GM19467 (cell line): ENCODE data around the gene TCL1A.
"Not testable (repeated sequence)": the region's sequence is repeated elsewhere in the genome, so short reads cannot be mapped to it uniquely, and the experiment has no call there.

ENCODE experiments used
- ATAC-seq: cut with Tn5 transposase; IDR thresholded peaks from one replicate; pipeline ENCODE4 v1.9.1; 2021; ENCODE audit warnings: mild to moderate bottlenecking, moderate library complexity; ENCODE audit not compliant: unreplicated experiment

The TCL1A gene, protein sequence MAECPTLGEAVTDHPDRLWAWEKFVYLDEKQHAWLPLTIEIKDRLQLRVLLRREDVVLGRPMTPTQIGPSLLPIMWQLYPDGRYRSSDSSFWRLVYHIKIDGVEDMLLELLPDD

DNA sequence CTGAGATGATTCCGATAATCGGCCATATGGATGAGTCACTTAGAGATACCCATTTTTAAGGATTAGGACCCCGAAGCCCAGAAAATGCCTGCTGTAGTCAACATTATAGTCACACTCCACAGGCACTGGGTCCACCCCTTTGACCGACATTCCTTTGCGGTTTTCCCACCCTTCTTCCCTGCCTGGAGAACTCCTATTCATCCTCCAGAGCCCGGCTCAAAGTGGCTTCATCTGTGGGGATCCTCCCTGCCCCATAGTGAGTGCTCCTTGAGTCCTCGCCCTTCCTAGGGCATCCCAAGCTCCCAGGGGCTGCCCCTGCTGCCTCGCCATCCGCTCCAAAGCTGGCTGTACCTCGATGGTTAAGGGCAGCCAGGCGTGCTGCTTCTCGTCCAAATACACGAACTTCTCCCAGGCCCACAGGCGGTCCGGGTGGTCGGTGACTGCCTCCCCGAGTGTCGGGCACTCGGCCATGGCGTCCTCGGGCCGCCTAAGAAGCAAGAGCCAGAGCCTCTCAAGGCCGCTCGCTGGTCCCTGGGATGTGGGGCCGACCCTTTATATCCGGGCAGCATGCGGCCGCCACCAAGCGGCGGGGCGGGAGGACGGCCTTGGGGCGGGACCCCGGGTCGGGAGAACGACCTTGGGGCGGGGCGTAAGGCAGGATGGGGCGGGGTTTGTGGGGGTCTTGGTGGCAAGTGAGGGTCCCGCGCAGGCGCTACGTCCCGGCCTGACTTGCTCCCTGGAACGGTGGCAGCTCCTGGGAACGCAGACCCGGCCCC lies at the start of gene TCL1A:
TCL1A (minus strand) TSS at position 530 of the 776 bp plus-strand sequence; CDS start at position 471, 59 bp downstream.
- ATAC-seq: peak; percentile 73

DNA sequence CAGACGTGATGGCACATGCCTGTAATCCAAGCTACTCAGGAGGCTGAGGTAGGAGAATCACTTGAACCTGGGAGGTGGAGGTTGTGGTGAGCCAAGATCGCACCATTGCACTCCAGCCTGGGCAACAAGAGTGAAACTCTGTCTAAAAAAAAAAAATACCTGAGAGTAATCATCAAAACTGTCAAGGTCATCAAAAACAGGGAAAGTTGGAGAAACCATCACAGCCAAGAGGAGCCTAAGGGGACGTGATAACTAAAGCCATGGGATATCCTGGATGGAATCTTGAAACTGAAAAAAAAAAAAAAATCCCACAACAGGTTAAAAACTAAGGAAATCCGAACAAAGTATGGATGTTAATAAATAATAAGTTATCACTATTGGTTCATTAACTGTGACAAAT lies 49.1 kb upstream of the TCL1A start:
- ATAC-seq: not testable (repeated sequence)

- no peak for ATAC-seq
Measured at GRCh38 chr14:95761436-95761835, 47.5 kb upstream of the TCL1A start.

DNA sequence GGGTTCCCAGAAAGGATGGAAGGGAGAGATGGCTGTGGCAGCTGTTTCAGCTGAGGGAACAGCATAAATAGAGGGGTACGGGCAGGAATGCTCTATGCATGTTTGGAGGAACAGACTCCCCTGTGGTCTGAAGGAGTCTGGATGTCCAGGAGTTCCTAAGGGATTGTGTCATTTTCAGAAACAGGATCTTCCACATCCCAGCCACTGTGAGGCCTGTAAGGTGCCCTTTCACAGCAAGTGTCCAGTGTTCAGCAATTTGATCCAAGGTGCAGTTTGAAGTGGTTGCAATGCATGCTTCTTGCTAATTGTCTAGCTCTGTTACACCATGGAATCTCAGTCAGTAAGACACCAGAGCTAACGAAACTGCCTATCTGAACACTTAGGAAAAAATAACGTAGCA lies 46.7 kb upstream of the TCL1A start:
- no peak for ATAC-seq

DNA sequence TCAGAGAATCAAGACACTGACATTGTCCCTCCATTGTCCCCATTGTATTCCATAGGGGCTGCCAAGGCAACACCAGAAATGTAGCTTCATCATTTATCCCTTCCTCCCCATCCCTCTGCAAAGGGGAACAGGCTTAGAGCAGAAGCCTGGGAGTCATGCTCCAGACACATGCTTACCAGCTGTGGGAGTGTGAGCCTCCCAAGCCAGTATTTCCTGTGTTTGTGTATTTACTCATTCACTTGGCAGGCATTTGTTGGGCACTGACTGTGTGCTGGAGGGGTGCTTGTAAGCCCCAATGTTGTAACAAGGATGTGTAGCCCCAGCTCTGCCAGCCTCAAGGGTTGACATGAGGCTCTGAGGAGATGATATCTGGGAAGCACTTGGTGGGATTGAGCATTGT lies 46.0 kb upstream of the TCL1A start:
- no peak for ATAC-seq

DNA sequence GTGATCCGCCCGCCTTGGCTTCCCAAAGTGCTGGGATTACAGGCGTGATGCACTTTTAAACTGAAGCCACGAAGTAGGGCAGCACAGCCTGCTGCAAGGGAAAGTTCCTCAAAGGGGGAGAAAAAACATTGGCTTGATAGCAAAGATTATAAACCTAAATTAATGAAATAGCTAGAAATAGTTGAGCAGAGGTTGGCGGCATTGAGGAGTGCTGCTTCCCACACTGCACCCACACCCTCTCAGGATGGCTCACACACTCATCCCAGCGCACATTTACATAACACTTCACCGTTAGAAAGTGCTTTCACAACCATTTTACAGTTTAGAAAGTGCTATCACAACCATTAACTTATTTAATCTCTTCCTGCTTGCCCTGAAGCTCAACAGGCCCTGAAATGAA lies 44.4 kb upstream of the TCL1A start:
- ATAC-seq: no peak

DNA sequence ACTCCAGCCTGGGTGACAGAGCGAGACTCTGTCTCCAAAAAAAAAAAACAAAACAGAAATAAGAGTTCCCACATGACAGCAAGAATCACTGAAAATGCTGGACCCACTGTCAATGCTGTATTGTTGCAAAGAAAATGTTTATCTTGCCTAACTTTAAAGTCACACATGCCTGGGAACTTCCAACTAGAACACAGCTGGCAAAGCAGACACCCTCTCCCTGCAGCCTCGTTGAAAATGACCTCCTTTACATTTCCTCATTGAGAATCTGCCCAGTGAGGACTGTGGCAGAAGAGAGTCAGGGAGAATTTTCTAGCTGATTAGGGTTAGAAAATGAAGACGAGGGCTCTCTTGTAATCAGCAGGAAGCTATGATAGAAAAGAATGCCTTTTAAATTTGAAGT lies 42.8 kb upstream of the TCL1A start:
- no peak for ATAC-seq

DNA sequence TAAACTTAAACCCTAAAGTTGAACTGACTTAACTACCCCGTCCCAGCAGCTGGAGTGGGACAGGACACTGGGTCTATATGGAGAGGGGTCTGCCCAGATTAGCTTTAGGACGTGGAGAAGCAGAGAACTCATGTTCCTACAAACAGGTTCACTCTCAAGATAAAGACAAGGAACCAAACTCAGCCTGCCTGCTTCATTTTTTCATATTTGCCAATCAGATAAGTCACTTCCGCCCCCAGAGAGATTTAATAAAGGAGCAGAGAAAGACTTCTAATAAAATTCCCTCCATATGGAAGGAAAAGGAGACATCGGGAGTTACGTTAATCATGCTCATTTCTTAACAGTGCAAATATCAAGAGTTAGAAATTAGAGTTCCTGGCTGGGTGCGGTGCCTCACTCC lies 42.2 kb upstream of the TCL1A start:
- no peak for ATAC-seq

DNA sequence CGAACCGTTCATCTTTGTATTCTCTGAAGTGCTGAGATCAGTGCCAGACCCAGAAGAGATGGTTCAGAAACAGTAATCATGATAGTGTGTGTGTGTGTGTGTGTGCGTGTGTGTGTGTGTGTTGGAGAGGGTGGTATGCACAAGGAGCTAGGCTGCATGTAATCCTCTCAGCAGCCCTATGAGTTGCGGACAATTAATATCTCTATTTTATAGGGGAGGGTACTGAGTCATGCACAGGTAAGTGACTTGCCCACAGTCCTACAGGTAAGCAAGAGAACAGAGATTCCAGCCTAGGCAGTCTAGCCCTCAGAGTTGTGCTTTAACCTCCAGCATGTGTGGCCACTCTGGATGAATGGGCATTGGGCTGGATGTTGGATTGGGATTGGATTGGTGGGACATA lies 27.9 kb upstream of the TCL1A start:
- ATAC-seq: no peak

GRCh38 chr14:95741038-95741490 lies 27.1 kb upstream of the TCL1A start:
- no peak for ATAC-seq

DNA sequence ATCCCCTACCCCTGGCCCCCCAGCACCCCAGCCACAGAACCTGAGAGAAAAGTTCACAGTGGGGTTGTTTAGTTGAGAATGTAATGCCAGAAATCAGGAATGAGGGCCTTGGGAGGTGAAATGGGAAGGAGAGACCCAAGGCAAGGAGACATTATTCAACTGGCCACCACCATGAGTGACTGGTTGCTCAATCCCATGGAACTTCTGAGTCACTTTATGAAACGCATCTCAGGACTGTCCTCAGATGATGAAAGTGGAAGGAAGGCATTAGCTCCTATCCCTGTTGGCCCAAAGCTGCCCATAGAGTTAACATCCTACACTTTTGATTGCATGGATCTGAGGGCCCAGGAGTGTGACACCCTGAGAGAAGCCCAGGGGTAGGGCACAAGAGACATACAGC lies 25.4 kb upstream of the TCL1A start:
- ATAC-seq: no peak

DNA sequence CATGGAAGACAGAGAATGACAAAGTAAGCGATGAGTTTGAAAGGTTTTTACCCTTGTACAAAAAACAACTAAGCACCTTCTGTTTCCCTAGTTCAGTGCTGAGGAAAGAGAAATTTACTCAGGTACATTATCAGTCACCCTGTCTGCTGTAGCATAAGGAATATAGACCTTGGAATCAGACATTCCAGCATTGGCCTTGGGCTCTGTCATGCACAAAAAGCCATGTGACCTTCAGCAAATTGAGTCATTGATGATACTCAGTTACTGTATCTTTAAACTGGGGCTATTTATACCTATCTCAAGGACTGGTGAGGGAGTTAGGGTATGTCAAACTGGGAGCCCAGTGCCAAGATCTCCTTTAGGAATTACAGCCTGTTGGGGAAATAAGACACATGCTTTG lies 19.3 kb upstream of the TCL1A start:
- ATAC-seq: no peak

DNA sequence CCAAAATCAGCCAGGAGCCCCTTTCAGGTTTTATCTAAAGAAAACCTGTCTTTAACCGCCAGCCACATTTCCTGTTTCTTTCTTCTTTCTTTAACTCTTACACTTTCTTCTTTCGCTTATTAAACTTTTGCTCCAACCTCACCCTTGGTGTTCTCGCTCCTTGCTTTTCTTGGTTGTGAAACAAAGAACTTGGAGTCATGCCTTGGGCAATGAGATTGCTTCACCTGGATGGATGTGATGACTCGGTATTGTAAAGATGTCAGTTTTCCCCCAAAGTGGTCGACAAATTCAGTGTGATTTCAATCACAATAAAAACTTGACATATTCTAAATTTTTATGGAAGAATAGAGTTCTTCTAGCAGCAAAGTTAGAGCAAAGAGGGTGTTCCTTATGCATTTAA lies 16.2 kb upstream of the TCL1A start:
- no peak for ATAC-seq

- ATAC-seq: peak; percentile 42
Measured at GRCh38 chr14:95729402-95730028, 15.6 kb upstream of the TCL1A start.

DNA sequence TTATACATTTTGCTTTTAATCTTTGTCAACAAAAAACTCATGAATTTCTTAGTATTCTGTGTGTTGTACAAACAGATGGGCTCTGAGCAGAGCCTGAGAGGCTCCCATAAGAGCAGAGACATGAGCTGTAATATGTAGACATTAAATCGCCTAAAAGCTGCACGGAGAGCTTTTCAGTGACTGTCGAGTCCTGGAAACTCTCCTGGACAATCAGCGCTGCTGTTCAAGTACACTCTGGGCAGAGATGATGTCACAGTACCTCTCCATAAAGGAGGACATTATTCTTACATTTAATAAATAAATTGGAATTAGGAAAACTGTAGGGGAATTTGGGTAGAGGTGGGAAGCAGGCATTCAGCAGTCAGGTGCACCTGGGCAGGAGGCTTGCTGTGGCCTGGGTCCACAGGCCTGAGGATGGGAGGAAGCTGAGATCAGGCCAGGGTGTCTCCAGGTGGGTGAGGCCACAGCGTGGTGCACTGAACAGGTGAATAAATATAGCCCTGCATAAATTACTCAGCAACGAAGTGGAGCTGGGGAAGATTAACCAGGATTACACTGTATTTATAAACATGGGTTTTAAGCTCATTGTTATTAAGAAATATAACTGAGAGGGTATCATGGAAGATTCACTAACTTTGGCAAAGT lies 13.3 kb upstream of the TCL1A start:
- no peak for ATAC-seq

DNA sequence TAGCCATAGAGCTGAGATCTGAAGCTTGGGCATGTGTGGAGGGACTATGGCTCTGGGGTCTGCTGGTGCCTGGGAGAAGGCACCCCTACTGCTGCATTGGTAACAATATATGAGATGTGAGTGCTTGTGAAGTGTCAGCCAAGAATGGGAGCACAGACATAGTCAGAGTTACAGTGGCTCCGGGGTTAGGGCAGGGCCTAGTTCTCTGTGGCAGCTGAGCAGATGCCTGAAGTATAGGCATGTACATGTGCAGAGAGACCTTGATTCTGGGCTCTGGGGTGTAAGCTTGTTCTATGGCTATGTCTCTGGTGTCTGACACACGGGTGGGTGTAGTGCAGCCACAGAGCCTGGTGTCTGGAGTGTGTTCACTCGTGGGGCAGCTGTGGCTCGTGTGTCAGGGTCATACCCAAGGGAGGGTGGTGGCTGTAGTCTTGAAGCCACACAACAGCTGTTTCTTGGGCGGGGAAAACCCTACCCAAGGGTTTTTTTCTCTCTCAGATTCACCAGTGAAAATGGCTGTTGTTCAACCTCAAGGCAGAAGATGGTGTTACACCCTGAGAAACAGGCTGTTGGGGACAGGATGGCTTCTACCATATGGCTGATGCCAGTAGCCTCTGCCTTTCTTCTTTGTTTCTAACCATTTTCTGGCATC lies 11.9 kb upstream of the TCL1A start:
- ATAC-seq: peak; percentile 62

DNA sequence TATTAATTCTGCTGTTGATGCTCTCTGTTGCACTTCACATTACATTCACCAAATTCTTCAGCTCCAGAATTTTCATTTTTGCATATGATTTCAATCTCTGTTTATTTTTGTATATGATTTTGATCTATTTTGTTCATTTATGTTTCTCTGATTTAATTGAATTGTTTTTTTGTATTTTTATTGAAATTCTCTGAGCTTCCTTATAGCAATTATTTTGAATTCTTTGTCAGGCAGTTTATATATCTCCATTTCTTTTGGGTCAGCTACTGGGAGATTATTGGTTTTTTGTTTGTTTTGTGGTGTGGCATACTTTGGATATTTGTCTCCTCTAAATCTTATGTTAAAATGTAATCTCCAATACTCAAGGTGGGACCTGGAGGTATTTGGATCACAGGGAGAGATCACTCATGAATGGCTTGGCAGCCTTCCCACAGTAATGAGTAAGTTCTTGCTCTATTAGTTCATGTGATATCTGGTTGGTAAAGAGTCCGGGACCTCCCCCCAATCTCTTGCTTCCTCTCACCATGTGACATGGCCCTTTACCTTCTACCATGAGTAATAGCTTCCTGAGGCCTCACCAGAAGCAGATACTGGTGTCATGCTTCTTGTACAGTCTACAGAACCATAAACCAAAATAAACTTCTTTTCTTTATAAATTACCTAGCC lies 8.7 kb upstream of the TCL1A start:
- ATAC-seq: no peak

GRCh38 chr14:95712398-95712797 lies 1.5 kb downstream of the TCL1A start:
- ATAC-seq: no peak

DNA sequence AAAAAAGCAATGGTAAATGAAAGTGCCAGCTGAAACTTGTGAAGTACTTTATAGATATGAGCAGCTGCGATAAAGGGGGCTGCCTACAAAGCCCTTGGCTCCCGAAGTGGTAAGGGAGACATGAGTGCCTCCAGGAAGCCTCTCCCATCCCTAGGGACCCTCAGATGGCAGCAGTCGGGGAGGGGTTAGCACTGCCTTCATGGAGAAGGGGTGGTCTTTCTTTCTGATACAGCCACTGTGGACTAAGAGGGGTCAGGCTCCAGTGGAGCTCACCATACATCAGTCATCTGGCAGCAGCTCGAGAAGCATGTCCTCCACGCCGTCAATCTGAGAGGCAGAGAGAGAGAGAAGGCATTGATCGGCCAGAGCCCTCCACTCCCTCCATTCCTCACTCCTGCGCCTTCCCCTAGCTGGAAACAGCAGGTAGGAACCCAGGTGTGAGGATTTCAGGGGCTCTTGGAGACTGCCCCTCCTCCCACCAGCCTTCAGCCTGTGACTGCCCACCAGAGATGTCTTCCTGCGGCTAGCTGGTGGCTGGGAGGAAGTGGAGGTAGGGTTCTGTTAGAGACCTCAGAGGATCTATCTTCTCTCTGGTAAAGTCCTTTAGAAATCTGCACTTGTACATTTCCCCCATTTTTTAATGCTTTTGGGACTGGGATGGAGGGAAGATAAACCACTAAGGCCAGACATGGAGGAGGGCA lies 2.3 kb downstream of the TCL1A start:
- ATAC-seq: no peak

- no peak for ATAC-seq
Measured at GRCh38 chr14:95710106-95710505, 3.8 kb downstream of the TCL1A start.
